Stimulated activated CD8-positive, alpha-beta memory T cell treated with anti-CD3 and anti-CD28 coated beads, Interleukin-4, amount 100 ng/mL, for 24 hours (primary cell): ENCODE results near the gene ITPRIPL2.

Experiments used
- DNase-seq: peaks from one replicate; pipeline ENCODE4 v3.0.0-alpha.2; 2020; ENCODE audit warnings: low read depth

The ITPRIPL2 gene

DNA sequence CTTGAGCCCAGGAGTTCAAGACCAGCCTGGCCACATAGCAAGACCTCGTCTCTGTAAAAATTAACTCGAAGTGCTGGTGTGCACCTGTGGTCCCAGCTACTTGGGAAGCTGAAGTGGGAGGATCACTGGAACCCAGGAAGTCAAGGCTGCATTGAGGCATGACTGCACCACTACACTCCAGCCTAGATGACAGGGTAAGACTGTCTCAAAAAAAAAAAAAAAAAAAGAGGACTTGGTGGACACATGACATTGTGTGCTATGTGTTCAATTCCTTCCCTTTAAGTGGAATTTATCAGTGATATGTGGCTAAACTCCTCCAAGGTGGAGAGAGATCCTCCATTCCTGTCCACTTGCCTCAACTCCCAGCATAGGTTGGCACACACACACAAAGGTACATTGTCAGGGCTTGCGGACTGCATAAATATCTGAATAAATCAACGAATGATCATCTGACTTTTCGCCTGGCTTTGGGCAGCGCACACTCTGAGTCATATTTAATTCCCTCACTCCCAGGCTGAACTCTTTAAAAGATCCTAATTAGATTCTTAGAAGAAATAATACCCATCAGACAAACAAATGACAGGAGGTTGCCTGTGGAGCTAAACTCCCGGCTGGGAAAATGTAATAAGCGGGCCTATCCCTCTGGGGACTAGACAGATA lies 29.3 kb downstream of the ITPRIPL2 start:
- no peak for DNase-seq

GRCh38 chr16:19143599-19143956 lies 29.8 kb downstream of the ITPRIPL2 start:
- DNase-seq: no peak

GRCh38 chr16:19145010-19145409 lies 31.2 kb downstream of the ITPRIPL2 start:
- DNase-seq: no peak

DNA sequence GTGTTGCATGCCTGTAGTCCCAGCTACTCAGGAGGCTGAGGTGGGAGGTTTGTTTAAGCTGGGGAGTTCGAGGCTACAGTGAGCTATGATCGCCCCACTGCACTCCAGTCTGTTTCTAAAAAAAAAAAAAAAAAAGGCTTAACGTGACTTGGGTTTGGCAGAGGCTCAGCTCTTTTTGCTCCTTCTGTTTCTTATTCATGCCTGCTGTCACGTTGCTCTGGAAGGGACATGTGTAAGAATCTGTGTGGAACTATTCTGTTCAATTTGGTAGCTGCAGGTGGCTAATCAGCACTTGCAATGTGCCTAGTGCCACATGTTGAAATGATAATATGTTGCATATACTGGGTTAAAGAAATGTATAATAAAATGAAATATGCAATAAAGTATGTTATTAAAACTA lies 33.4 kb downstream of the ITPRIPL2 start:
- DNase-seq: no peak

GRCh38 chr16:19147627-19148026 lies 33.9 kb downstream of the ITPRIPL2 start:
- DNase-seq: no peak

DNA sequence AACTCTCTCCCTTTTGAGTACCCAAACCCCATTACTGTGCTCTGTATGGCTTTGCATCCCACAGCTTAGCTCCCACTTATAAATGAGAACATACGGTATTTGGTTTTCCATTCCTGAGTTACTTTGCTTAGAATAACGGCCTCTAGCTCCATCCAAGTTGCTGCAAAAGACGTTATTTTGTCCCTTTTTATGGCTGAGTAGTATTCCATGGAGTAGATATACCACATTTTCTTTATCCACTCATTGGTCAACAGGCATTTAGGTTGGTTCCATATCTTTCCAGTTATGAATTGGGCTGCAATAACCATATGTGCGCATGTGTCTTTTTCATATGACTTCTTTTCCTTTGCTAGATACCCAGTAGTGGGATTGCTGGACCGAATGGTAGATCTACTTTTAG lies 34.4 kb downstream of the ITPRIPL2 start:
- no peak for DNase-seq

GRCh38 chr16:19151310-19151709 lies 37.5 kb downstream of the ITPRIPL2 start:
- no peak for DNase-seq

- DNase-seq: no peak
Measured at GRCh38 chr16:19152042-19152441, 38.3 kb downstream of the ITPRIPL2 start.

DNA sequence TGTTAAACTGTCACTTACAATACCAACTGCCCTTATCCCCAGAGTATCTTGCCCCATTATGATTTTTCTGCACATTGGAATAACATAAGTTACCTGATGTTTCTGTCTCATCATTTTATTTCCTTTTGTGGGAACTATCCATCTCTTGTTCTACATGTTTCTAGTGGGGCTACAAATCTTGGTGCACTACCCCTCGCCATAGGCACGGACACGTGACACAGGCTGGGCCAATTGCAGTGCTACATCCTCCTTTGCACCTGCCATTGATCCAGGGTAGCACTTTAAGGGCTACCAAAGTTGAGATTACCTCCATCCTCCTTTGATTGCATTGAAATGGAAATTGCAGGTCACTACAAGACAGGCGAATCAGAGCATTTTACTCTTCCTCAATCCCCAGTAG lies 40.1 kb downstream of the ITPRIPL2 start:
- DNase-seq: no peak

DNA sequence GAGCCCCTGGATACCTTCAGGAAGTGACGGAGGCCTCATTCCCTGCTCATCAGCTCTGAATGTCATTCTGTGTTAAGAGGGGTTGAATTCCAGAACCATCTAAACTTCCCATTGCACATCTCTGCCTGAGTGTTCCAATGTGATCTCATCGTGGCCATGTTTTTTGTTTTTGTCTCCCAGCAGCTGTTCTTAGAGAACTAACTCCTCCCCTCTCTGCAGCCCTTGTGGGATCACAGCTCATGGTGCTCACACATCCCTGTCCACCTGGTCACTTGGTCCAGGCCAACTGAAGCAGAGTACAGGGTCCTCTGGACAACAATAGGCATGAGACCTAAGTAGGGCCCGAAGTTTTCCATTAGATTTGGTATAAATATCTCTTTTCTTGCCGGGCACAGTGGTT lies 48.3 kb downstream of the ITPRIPL2 start:
- no peak for DNase-seq

DNA sequence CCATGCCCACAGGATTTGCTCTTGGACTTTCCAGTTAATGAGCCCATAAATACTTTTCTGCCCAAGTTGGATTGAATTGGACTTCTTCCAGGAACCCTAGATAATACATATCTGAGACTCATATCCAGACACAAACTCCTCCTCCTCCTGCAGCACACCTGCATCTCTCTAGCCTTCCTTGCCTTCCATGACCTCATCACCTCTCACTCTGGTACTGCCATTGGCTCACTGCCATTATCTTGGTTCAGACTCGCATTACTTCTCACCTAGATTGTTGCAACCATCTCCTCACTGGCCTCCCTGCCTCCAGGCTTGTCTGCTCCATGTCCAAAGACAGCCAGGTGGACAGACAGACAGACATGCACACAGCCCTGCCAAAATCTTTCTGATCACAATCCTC lies 49.5 kb downstream of the ITPRIPL2 start:
- no peak for DNase-seq

- DNase-seq: no peak
Measured at GRCh38 chr16:19164285-19164684, 50.5 kb downstream of the ITPRIPL2 start.

DNA sequence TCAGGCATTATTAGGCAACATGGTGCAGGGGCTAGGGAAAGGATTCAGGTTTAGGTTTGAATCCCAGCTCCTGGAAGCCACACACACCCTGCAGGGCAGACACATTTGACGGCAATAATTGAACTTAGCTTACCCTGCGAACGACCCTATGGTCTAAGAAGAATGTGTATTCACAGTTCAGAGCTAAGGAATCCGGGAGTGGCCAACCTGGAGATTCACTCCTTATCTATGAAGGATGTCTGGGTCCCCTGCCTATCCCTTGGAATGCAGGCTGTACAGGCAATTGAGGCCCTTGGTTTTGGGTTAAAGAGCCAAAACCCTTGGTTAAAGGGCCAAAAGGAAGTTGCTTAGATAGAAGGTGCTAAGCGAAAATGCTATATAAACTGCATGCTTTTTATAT lies 51.3 kb downstream of the ITPRIPL2 start:
- DNase-seq: no peak

DNA sequence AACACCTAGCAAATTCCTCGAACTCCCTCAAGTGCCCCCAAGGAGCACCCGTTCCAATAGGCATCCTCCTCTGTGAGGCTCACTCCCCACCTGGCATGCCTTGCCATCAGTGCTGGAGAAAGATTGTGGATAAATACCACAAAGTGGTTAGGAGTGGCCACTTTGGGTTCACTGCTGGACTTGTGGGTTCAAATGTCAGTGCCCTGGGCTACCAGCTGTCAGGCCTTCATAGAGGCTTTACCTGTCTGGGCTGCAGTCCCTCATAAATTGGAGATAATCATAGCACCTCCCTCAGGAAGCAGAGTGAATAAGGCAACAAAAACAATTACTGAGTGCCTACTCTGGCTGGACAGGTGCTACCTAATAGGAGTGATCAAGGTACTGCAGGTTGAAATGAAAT lies 52.7 kb downstream of the ITPRIPL2 start:
- no peak for DNase-seq

- DNase-seq: no peak
Measured at GRCh38 chr16:19167710-19168370, 54.1 kb downstream of the ITPRIPL2 start, which contains the start of gene SYT17. Gene SYT17, plus strand, starts transcription at chr16:19168240. Its CDS starts 407 bp downstream, at chr16:19168647.

DNA sequence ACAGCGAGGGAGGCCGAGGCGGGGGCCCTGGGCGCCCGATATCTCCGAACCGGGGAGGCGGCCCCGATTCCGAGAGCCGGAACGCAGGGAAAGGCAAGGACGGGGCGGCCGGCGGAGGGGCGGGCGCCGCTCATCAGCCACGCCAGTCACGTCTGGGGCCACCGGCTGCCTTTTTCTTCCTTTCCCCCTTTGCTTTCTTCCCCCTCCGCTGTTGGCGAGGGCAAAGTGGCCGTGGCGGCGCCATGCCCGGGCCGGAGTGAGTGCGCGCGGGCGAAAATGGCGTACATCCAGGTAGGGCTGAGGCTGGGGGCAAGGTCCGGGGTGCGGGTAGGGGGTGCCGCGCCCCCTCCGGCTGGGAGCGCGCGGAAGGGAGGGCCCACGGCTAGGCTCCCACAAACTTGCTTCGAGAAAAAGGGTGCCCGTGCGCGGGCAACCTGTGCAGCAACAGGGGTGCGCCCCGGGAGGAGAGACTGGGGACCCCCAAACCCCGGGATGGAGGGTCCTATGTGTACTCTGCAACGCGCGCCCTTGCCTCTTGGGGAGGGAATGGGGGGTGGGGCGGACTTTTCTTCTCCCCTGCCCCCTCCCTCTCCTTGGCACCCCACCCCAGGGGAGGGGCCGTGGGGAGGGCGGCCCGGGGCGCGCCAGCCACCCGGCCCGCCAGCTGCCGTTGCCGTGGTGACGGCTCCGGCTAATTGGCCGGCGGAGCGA lies 54.8 kb downstream of the ITPRIPL2 start:
- DNase-seq: no peak

DNA sequence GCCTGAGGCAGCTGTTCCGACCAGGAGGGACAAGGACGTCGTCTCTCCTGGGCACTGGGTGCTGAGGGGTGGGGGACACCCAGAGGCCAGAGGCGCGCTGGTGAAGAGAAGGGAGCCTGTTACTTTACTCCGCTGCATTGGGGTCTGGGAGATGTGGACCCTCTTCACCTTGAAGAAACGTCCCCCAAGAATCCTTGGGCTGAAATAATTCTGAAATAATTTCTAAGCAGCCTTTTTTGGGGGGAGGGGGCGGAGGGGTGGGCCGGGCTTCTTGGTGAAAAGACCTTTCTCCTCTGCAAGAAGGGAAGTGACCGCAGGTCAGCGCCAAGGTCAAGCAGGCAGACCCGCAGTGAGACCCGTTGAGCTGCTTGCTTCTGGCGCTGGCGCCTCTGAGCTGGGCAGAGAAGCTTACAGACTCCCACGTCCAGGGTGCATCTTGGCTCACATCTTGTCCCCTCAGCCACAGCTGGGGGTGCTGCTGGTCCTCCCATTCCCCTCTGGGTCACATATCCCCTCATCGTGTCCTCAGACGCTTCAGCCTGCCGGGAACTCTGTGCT lies 55.4 kb downstream of the ITPRIPL2 start:
- no peak for DNase-seq

DNA sequence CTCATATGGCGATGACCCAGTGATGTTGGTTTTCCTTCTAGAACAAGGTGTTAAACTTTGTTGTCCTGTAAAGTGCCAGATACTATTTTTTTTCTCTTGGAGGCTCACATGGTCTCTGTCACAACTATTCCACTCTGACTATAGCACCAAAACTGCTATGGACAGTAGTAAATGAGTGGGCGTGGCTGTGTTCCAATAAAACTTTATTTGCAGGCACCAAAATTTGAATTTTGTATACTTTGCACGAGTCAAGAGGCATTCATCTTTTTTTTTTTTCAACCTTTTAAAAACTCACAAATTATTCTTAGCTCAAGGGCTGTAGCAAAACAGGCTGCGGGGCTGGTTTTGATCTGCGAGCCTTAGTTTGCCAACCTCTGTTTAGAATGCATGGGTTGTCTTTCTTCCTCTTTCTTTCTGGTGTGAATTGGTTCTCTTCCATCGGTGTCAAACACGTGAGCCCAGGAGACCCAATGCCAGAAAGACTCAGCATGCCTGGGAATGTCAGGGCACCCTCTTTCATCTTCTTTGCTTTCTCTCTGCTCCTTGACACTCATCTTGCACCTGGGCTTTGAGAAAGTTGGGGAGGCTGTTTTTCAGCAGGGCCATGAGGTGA lies 56.4 kb downstream of the ITPRIPL2 start:
- no peak for DNase-seq
